Smooth muscle cell (in vitro differentiated cells): ENCODE data around the gene CIDEA. TPM values are rescaled to one million over a fixed set of nuclear protein-coding genes. Genes with fewer than 3 reads are reported as not detected.

Source experiments
- DNase-seq: peaks from one replicate; lab custom pipeline; 2025; ENCODE audit not compliant: unreplicated experiment; lab: John Stamatoyannopoulos, UW
- H2AFZ ChIP-seq: fragments of 200-600 bp; sonication (generic); 2 replicates; pipeline ENCODE4 v1.6.0; 2016; ENCODE audit warnings: antibody characterized with exemption, low read depth, mild to moderate bottlenecking
- H3F3A ChIP-seq: fragments of 200-600 bp; sonication (generic); 2 replicates; pipeline ENCODE4 v1.6.0; 2017; ENCODE audit warnings: antibody characterized with exemption, low read depth
- H3K27ac ChIP-seq: fragments of 200-600 bp; sonication (generic); 2 replicates; pipeline ENCODE4 v1.5.1; 2016; ENCODE audit warnings: low read depth, mild to moderate bottlenecking
- H3K27me3 ChIP-seq: fragments of 200-600 bp; sonication (generic); 2 replicates; pipeline ENCODE4 v1.6.1; 2016; ENCODE audit warnings: low read depth, mild to moderate bottlenecking
- H3K36me3 ChIP-seq: fragments of 200-600 bp; sonication (generic); 2 replicates; pipeline ENCODE4 v1.5.1; 2016; ENCODE audit warnings: low read depth
- H3K4me1 ChIP-seq: fragments of 200-600 bp; sonication (generic); 2 replicates; pipeline ENCODE4 v1.5.1; 2016; ENCODE audit warnings: low read depth
- H3K4me2 ChIP-seq: fragments of 200-600 bp; sonication (generic); 2 replicates; pipeline ENCODE4 v1.6.0; 2016; ENCODE audit warnings: mild to moderate bottlenecking
- H3K4me3 ChIP-seq: fragments of 200-600 bp; sonication (generic); 2 replicates; pipeline ENCODE4 v1.5.1; 2016; ENCODE audit warnings: mild to moderate bottlenecking
- H3K79me2 ChIP-seq: fragments of 200-600 bp; sonication (generic); 2 replicates; pipeline ENCODE4 v1.6.0; 2016; ENCODE audit warnings: low read depth, mild to moderate bottlenecking
- H3K9ac ChIP-seq: fragments of 200-600 bp; sonication (generic); 2 replicates; pipeline ENCODE4 v1.6.0; 2016; ENCODE audit warnings: low read depth
- H3K9me3 ChIP-seq: fragments of 200-600 bp; sonication (generic); replicated peaks from 2 replicates; pipeline ENCODE4 v1.5.1; 2016; ENCODE audit warnings: low read depth
- H4K20me1 ChIP-seq: fragments of 200-600 bp; sonication (generic); 2 replicates; pipeline ENCODE4 v1.6.0; 2016; ENCODE audit warnings: low read depth
- CTCF ChIP-seq: fragments of 200-600 bp; sonication (generic); IDR thresholded peaks from 2 replicates; pipeline ENCODE4 v1.5.1; 2017; ENCODE audit warnings: borderline replicate concordance, mild to moderate bottlenecking, antibody characterized with exemption; ENCODE audit not compliant: insufficient read depth, poor library complexity, severe bottlenecking
- WGBS: methylation state at CpG from one replicate; pipeline ENCODE4 v1.1.7; 2016; ENCODE audit warnings: low lambda C conversion rate; 5-methylcytosine and 5-hydroxymethylcytosine counted together
- polyA plus RNA-seq: library from polyadenylated mRNA; unstranded; fragments of >200 nt; fragmentation: Nextera tagmentation; extraction: Ambion mirVana; gene quantifications from 2 replicates; pipeline ENCODE4 v1.2.1, GENCODE V29; 2016
- total RNA-seq: library from RNA; depleted of rRNA; stranded (reverse); fragments of >200 nt; gene quantifications from 2 replicates; pipeline ENCODE4 v1.2.3, GENCODE V29; 2014

Gene CIDEA
- total and polyA plus RNA-seq, 2 experiments from 2014 or later = not detected

GRCh38 chr18:12308386-12309100 lies 54.4 kb downstream of the CIDEA start:
- H3K4me2 ChIP-seq = peak overlapping the region; percentile 98
- peak overlapping the region; percentile 96 for H3K4me3 ChIP-seq
- H4K20me1 ChIP-seq = peaks cover 45% of the 10 kb centered on the region
- no peaks in the 10 kb centered on the region for H3K27me3 ChIP-seq
- H3K79me2 ChIP-seq = peaks cover 61% of the 10 kb centered on the region
- no peak for TF ChIP-seq CTCF
- no peak overlapping the region for H2AFZ ChIP-seq
- WGBS = under 1% methylated on average over 67 of the region's 81 CpGs
- DNase-seq = peak; percentile 81
- peak overlapping the region; percentile 88 for H3K9ac ChIP-seq
- H3K9me3 ChIP-seq = peaks cover 12% of the 10 kb centered on the region
- peaks cover 29% of the 10 kb centered on the region for H3K36me3 ChIP-seq
- peak overlapping the region; percentile 95 for H3K27ac ChIP-seq
- H3K4me1 ChIP-seq = peaks cover 21% of the 10 kb centered on the region
- peaks cover 14% of the 10 kb centered on the region for H3F3A ChIP-seq

DNA sequence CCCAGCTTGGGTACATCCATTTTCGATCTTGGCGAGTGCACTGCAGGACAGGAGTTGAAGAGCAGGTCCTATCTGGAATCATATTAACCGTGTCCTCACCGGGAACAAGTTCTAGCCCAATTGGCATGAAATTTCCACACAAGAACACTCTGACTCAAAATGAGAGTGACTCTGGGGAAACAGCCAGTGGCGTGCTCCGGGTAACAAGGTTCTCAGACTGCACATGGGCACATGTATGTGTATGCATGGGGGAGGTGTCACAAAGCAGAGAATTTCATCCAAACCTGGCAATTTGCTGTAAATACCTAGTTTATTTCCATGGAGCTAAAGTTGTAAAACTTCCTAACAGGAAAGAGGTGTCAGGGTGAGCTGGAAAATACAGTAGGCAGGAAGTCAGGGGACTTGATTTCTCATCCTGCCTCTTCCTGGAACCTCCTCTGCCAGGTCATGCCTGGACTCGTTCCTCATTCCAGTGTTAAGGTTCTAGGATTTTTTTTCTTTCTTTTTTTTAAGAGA lies 55.6 kb downstream of the CIDEA start:
- H3K36me3 ChIP-seq = peaks cover 39% of the 10 kb centered on the region
- 55% methylated on average over 7 of the region's 7 CpGs for WGBS
- H3K79me2 ChIP-seq = peaks cover 73% of the 10 kb centered on the region
- no peak for TF ChIP-seq CTCF
- H3K4me2 ChIP-seq = peak overlapping the region; percentile 98
- peaks cover 12% of the 10 kb centered on the region for H3K9me3 ChIP-seq
- peaks cover 21% of the 10 kb centered on the region for H3K4me1 ChIP-seq
- H2AFZ ChIP-seq = no peak overlapping the region
- peak overlapping the region; percentile 95 for H3K27ac ChIP-seq
- peak overlapping the region; percentile 88 for H3K9ac ChIP-seq
- DNase-seq = no peak
- peaks cover 22% of the 10 kb centered on the region for H3F3A ChIP-seq
- H4K20me1 ChIP-seq = peaks cover 57% of the 10 kb centered on the region
- no peaks in the 10 kb centered on the region for H3K27me3 ChIP-seq
- H3K4me3 ChIP-seq = peak overlapping the region; percentile 96

GRCh38 chr18:12310762-12311161 lies 56.6 kb downstream of the CIDEA start:
- 94% methylated on average over 6 of the region's 6 CpGs for WGBS
- Histone ChIP-seq H3K9me3 (peaks cover 12% of the 10 kb centered on the region), H4K20me1 (peaks cover 67% of the 10 kb centered on the region), H3F3A (peaks cover 26% of the 10 kb centered on the region), H3K27me3 (no peaks in the 10 kb centered on the region), H3K4me1 (peaks cover 21% of the 10 kb centered on the region), H3K4me3 (peak overlapping the region; percentile 96), H2AFZ (no peak overlapping the region), H3K79me2 (peaks cover 83% of the 10 kb centered on the region), H3K9ac (no peak overlapping the region), H3K4me2 (peak overlapping the region; percentile 98), H3K36me3 (peaks cover 47% of the 10 kb centered on the region), H3K27ac (peak overlapping the region; percentile 95)
- no peak for TF ChIP-seq CTCF
- no peak for DNase-seq

GRCh38 chr18:12312976-12313375 lies 58.8 kb downstream of the CIDEA start:
- Histone ChIP-seq H3K9me3 (peaks cover 12% of the 10 kb centered on the region), H3K36me3 (peaks cover 47% of the 10 kb centered on the region), H2AFZ (no peak overlapping the region), H3K27ac (peak overlapping the region; percentile 46), H3F3A (peaks cover 26% of the 10 kb centered on the region), H3K4me3 (no peak overlapping the region), H3K79me2 (peaks cover 99% of the 10 kb centered on the region), H3K4me2 (no peak overlapping the region), H3K9ac (no peak overlapping the region), H3K4me1 (peaks cover 7% of the 10 kb centered on the region), H3K27me3 (no peaks in the 10 kb centered on the region), H4K20me1 (peaks cover 89% of the 10 kb centered on the region)
- no peak for DNase-seq
- TF ChIP-seq CTCF = no peak
